Measurements from ENCODE around the gene NDUFB2.
A peak's percentile ranks its signal among the peaks of the same experiment; 100 is the strongest.
"Not testable (repeated sequence)": the region's sequence is repeated elsewhere in the genome, so short reads cannot be mapped to it uniquely, and the experiment has no call there.

NDUFB2 gene

DNA sequence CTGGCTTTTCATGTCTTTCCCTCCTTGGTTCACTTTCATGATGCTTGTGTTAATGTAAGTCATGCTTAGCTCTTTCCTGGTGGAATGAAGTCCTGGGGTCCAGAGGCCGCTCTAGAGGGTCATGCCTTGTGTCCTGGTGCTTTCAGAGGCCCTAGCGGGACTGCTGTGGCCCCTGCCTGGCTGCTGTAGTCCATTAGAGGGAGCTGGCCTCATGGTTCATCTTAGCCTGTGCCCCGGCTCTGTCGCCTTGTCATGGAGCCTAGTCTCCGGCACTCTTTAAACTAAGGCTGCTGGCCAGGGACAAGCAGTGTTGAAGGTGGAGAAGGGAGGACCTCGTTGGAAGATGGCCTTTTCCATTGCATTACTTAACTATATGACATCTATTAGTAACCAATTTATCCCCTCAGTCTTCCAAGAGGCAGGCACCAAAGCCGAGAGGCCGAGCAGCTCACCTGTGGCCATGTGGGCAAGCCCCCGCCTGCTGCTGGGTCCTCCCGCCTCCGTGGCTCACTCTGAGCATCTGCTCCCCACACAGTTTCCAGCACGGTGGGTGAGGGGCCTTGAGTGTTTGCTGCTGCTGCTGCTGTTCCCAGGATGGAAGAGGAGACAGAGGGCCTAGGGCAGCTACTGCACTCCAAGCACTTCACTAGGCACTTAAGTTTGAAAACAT, 5.0 kb upstream of the NDUFB2 start:
- DNase-seq (ENCODE audit: low read depth) = no peak

DNA sequence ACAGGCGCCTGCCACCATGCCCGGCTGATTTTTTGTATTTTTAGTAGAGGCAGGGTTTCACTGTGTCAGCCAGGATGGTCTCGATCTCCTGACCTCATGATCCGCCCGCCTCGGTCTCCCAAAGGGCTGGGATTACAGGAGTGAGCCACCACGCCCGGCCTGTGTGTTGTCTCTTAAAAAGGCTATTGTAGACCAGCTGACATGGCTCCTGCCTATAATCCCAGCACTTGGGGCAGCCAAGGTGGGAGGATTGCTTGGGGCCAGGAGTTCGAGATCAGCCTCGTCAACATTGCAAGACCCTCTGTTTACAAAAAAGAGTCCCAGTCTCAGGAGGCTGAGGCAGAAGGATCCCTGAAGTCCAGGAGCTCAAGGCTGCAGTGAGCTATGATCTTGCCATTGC, 2.7 kb upstream of the NDUFB2 start:
- DNase-seq (ENCODE audit: low read depth) = not testable (repeated sequence)

DNA sequence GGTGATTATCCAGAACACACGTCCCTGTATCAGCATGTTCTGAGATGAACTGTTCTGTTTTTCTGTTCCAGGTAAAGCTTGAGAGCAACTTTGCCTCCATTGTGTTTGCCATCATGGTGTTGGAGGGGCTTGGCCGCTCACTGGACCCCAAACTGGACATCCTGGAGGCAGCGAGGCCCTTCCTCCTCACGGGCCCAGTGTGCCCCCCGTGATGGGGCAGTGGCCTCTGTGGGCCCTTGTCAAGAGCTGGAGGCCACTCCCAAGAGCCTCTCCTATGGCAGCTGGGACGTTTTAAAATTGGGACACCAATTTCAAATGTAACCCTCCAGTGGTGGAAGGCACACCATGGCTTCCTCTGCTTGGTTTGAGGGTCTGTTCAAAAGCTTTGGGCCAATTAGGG, 1.9 kb upstream of the NDUFB2 start:
- DNase-seq (ENCODE audit: low read depth) = no peak

DNA sequence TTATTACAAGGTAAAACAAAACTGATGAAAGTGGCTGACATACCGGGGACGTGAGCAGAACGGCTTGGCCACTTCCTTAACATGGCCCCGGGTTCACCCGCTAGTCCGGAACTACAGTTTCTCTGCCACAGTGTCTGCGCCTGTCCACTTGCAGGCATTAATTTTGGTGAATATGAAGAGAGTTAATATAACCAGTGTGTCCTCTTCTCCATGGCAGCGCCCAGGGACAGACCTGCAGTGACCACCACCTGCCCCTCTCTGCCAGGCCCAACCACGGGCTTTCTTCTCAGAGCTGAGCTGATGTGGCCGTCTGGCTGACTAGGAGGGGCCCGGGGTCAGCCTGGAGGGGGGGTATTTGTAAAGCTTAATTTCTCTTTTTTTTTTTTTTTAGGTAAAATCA, 1.1 kb upstream of the NDUFB2 start:
- no peak for DNase-seq (ENCODE audit: low read depth)

DNA sequence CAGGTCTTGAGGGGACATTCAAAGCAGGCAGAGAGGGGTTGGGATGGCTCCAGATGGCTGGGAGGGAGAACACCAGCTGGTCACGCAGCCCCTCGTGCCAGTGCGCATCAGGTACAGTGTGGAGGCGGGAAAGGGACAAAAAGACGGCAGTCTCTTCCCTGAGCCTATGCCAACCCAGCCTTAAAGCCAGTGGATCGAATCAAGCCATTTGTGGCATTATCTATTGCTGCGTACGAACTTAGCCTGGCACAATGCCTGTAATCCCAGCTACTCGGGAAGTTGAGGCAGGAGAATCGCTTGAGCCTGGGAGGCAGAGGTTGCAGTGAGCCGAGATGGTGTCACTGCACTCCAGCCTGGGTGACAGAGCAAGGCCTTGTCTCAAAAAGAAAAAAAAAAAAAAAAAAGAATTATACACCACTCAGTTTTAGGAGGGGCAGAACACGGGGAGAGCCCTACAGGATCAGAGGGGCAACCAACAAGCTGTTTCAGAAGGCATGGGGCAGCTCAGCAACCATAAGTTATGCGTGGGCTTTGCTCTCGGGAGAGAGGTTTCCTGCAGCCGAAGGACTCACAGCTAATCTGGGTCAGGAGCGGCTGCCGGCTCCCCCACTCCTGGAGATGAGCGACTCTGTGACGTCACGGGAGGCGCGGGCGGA, 356 bp upstream of the NDUFB2 start:
- DNase-seq (ENCODE audit: low read depth) = peak; percentile 92

DNA sequence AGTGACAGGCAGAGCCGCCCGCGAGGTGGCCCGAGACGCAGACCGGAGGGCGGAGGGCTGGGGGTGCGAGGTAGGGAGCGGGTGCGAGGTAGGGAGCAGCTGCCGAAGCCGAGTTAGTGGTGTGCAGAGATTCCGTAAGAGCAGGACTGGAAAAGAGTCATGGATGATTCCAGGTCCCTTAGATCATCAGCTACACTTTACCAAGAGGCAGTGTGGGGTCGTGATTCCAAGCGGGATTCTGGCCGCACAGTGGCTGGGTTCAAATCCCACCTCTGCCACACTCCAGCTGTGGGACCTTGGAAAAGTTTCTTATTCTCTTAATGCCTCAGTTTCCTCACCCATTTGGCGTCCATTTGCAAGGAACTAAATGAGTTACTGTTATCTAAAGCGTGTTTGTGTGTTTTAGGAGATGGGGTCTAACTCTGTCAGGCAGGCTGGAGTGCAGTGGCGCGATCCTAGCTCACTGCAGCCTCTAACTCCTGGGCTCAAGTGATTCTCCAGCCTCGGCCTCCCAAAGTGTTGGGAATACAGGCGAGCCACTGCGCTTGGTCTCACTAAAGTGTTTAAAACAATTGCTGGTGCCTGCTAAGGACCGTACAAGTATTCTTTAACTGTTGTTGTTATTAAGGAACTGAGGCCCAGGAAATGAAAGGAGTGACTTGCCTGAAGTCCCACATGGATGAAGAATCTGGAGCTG, 1.1 kb downstream of the NDUFB2 start:
- no peak for DNase-seq (ENCODE audit: low read depth)

DNA sequence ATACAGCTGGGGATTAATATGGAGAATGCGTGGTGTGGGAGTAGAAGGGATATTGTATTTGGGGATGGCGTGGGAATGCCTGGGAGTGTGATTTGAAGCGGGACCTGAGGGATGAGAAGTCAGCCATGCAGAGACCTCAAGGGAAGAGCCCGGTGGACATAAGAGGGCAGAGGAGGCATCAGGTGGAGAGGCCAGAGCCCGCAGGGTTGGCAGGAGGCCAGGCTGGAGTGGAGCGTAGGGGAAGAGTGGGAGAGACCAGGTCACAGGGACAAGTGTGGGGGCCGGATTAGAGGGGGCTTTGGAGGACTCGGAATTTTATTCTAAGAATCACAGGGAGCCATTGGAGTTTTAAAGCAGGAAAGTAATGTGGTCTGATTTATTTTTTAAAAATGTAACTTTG, 2.0 kb downstream of the NDUFB2 start:
- DNase-seq (ENCODE audit: low read depth) = no peak

DNA sequence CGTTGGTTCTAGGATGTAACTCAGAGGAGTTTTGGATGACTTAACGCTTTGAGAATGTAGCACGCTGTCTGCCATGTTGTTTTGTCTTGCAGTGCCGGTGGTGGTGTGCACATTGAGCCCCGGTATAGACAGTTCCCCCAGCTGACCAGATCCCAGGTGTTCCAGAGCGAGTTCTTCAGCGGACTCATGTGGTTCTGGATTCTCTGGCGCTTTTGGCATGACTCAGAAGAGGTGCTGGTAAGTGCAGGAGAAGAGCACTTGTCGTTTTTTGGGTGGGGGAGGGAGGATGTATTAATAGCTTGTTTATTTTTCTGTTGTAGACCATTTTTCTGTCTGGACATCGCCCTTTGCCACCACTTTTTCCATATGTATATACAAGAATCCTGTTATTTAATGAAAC, 6.3 kb downstream of the NDUFB2 start:
- no peak for DNase-seq (ENCODE audit: low read depth)

DNA sequence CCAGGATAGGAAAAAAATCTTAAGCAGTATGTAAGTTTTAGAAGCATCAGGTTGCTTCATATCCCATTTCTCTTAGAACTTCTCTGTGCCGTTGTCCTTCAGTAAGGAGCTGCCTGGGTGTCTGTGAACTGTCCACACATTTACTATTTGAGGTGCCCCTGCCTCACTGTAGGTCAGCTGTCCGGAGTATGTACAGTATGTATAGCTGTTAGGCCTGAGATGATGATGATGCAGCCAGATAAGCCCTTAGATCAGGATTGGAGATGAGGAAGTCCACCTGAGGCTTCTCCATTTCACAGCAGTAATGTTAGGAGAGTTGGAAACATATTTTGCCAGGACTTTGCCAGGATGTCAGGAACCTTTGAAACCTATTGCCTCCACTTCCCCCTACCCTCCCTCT, 7.7 kb downstream of the NDUFB2 start:
- DNase-seq (ENCODE audit: low read depth) = no peak

DNA sequence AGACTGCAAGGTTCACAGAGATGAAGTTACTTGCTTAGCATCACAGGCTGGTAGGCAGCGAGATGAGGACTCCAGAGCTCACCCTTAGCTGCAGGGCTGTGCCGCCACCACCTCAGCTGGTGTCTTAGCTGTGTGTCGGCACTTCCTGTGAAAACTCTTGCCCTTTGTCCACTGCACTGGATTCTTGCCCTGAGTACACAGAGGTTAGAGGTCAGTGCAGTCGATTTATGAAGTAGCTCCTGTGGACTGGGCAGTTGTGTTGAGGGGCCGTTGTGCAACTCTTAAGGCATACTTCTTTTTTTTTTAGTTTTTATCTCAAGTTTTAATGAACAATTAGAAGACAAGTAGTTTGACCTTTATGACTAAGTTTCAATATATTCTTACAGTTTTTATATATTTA, 10.6 kb downstream of the NDUFB2 start:
- no peak for DNase-seq (ENCODE audit: low read depth)

DNA sequence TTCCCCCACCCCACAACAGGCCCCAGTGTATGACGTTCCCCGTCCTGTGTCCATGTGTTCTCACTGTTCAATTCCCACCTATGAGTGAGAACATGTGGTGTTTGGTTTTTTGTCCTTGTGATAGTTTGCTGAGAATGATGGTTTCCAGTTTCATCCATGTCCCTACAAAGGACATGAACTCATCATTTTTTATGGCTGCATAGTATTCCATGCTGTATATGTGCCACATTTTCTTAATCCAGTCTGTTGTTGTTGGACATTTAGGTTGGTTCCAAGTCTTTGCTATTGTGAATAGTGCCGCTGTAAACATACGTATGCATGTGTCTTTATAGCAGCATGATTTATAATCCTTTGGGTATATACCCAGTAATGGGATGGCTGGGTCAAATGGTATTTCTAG, 12.3 kb downstream of the NDUFB2 start:
- not testable (repeated sequence) for DNase-seq (ENCODE audit: low read depth)

DNA sequence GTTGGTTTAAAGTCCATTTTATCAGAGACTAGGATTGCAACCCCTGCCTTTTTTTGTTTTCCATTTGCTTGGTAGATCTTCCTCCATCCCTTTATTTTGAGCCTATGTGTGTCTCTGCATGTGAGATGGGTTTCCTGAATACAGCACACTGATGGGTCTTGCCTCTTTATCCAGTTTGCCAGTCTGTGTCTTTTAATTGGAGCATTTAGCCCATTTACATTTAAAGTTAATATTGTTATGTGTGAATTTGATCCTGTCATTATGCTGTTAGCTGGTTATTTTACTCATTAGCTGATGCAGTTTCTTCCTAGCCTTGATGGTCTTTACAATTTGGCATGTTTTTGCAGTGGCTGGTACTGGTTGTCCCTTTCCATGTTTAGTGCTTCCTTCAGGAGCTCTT, 15.9 kb downstream of the NDUFB2 start:
- DNase-seq (ENCODE audit: low read depth) = not testable (repeated sequence)

DNA sequence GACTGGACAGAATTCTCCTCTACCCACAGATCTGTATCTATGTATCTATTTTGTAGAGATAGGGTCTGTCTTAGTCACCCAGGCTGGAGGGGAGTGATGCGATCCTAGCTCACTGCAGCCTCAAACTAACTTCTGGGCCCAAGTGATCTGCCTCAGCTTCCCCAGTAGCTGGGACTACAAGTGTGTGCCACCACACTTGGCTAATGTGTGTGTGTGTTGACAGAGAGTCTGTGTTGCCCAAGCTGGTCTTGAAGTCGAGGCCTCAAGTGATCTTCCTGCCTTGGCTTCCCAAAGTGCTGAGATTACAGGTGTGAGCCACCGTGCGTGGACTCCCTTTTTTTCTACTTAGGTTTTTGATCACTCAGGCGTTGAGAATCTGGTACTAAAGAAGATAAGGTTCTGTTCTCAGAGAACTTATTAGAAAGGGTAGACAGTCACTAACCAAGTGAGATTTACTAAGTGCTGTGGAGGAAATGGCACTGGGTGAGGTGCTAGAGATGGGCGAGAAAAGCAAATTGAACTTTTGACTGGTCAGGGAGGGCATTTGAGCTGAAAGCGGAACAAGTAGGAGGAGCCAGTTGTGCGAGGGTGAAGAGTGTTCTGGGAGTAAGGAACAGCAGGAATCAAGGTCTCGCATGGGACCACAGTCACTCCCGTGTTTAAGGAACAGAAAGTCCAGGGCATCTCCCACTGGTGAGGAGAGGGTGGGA, 18.0 kb downstream of the NDUFB2 start:
- no peak for DNase-seq (ENCODE audit: low read depth)

DNA sequence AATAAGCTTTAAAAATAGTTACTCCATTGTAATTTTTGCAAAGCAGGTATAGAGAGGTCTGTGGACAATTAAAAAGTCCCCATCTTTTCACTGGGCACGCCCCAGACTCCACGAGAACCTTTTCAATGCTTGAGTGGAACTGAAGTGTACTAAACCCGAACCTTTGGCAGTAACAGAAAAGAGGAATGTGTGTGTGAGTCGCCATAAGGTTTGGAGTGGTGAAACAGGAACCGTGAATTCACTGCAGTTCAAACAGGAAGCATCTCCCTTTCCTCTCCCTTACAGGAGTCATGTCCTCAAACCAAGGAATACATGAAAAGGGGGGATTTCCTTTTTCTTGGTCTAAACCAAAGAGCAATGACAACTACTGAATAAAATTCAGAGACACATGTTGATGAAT, 23.2 kb downstream of the NDUFB2 start:
- DNase-seq (ENCODE audit: low read depth) = no peak

DNA sequence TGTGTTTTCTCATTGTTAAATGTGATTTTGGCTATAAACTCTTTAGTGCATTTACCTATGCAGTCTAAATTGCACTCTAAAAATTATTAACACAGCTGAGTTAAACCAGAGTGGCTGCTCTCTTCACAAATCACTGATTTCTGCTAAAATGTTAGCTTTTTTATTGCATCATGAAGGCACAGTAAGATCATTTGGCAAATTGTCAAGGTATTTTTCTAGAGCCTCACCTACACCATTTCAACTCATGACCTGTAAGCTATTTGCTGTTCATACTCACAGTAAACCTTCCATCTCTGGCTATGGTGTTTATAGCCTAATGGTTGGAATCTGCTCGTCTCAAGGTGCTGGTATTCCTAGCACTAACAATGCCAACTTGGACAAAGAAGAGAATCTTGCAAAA, 25.7 kb downstream of the NDUFB2 start:
- no peak for DNase-seq (ENCODE audit: low read depth)

DNA sequence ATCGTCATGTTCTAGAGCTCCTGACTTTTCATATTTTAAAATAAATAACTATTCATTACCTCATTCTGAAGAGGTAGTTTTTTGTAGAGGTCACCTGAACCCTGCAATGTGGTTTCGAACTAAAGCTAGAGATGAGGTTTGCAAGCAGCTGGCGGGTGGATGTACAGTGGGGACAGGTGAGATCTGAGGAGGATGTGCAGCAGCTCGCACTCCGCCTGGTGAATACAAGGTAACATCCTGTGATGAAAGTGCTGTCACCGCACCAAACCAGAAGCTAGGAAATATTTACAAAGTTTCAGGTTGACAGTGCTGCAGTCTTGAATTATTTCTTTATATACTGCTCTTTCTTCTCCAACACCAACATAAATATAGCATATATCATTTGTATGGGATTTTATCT, 26.5 kb downstream of the NDUFB2 start:
- no peak for DNase-seq (ENCODE audit: low read depth)

DNA sequence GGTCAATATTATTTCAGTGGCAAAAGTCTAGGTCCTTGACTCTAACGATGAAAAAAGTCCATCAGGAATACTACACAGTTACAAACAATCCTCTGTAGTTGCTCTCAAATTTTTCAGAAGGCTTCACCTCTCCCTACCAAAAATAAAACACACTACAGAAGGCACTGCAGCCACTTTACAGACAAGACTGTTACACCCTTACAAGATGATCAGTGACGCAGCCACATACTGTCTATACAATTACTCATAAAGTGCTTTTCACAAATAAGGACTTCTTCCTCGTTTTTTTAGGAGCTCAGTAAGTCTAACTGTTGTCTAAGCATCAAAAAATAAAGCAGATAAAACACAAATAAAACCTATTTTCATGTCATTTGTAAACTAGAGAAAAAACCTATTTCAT, 27.1 kb downstream of the NDUFB2 start:
- no peak for DNase-seq (ENCODE audit: low read depth)

DNA sequence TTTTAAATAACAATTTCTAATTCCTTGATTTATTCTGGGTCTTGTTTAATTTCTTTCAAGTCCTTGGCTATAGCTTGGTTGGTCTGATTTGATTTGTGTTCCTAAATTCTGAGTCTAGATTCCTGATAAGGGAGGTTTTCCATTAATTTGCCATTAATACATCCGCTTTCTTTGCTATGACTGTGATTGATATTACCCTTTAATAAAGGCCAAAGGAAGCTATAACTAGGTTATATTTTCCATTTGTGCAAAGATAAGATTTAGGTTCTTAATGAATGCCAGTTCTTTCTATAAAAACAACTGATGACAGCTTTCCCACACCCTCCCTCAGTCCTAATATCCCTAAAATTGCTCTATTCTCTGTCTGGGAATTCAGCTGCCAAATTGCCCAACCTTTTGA, 28.2 kb downstream of the NDUFB2 start:
- no peak for DNase-seq (ENCODE audit: low read depth)

DNA sequence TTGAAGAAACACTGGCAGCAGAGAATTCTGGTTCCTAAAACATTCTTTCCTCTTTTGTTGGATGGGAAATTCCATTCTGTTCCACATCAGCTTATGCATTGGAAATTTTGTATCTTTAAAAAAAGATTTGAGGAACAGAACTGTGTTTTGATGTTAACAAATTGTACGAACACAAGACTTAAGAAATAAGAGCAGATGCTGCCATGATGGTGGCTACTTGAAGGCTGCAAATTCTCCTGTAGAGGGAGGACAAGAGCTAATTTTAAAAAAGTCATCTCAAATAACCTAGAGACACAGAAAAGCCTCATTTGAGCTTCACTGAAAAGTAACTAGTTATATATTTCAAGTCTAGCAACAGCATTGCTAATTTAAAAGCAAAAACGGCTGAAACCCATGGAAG, 29.8 kb downstream of the NDUFB2 start:
- DNase-seq (ENCODE audit: low read depth) = no peak

DNA sequence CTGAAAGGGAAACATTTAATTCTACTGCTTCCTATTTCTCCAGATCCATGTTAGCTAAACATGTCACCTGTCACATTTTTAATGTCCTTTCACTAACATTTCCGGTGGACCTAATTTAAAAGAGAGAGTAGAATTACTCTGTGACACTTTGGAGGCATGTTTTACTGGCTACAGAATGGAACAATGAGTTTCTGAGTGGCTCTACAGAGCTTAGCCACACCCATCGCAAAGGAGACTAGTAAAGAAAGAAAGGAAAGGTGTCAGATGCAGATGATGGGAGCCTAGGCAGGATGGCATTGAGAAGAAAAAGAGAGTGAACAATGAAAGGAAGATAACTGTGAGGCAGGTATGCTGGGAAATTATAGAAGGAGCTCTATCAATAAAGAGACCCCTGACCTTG, 35.9 kb downstream of the NDUFB2 start:
- no peak for DNase-seq (ENCODE audit: low read depth)

DNA sequence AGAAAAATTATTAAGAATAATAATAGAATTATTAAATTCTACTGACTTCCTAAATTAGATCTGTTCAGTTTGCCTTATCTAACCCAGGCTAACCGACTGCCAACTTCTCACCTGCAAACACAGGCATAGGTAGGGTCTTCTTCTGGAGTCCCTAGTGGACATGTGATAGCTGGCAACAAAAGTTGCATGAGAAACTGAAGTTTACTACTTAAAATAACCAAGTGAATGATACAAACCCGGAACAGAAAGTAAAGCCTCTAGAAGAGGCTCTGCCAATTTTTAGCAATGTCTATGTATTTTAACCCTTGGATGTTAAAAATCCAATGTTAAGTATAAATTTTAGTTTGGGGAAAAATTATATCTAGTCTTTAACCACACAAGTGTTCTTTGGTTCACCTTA, 37.6 kb downstream of the NDUFB2 start:
- no peak for DNase-seq (ENCODE audit: low read depth)

DNA sequence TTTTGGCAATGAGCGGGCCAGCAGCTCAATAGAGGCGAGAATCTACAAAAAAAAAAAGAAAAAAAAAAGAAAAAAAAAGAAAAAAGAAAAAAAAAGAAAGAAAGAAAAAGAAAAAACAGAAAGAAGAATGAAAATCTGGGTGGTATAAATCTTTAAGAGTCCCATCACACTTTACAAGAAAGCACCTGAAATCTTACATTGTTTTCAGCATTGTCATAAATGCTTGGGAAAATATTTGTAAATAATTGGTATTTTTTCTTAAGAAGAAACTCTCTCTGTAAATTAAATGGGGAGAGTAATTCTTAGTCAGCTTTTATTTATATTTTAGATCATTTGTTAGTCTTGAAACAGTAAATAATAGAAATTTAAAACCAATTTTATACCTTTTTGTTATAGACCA, 38.2 kb downstream of the NDUFB2 start:
- no peak for DNase-seq (ENCODE audit: low read depth)

DNA sequence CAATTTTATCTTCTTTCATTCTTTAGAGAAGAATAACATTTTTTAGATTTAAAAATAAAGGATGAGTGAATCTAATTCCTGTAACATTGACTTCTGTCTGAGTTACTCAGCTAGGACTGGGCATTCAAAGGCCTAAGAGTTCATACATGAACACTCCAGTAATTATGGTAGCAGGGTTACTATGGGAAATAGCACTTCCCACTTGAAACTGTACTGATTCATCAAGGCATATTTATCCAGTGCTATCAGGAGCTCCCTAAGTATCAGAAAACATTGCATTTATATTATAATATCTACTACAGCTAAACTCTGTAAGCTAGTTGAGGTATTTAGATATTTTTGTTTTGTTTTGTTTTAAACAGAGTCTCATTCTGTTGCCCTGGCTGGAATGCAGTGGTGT, 41.8 kb downstream of the NDUFB2 start:
- DNase-seq (ENCODE audit: low read depth) = no peak

Data from activated T-helper 9 cell treated with anti-CD3 and anti-CD28 coated beads, Interleukin-2, amount 50 U/mL, for 16 hours (primary cell).